NCI-H2171 (cell line): Measurements from ENCODE around the gene B4GALT5.
A peak's percentile ranks its signal among the peaks of the same experiment; 100 is the strongest.

Source experiments
- DNase-seq: peaks from one replicate; lab custom pipeline; 2025; lab: John Stamatoyannopoulos, UW

B4GALT5 gene

DNA sequence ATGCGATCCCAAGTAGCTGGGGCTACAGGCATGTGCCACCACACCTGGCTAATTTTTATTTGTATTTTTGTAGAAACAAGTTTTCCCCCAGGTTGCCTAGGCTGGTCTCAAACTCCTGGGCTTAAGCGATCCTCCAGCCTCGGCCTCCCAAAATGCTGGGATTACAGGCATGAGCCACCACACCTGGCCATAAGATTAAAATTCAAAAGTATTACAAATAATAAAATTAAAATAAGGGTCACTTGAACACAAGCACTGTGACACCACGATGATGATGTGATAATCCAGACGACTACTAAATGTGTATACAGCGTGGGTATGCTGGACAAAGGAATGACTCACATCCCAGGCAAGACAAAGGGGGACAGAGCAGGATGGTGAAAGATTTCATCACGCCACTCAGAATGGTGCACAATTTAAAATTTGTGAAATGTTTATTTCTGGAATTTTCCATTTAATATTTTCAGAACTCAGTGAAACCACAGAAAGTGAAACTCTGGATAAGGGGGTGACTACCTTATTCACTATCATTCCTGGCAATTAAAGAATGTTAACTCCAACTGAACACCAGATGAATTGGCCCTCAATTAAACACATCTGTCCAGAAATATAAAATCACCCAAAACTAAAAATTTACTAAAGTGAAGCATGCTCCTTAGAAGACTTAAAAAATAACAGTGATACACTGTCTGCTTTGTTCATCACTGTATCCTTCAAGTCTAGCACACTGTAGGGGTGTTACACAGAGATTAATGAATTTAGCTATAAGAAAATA, 13.1 kb downstream of the B4GALT5 start:
- DNase-seq = no peak

DNA sequence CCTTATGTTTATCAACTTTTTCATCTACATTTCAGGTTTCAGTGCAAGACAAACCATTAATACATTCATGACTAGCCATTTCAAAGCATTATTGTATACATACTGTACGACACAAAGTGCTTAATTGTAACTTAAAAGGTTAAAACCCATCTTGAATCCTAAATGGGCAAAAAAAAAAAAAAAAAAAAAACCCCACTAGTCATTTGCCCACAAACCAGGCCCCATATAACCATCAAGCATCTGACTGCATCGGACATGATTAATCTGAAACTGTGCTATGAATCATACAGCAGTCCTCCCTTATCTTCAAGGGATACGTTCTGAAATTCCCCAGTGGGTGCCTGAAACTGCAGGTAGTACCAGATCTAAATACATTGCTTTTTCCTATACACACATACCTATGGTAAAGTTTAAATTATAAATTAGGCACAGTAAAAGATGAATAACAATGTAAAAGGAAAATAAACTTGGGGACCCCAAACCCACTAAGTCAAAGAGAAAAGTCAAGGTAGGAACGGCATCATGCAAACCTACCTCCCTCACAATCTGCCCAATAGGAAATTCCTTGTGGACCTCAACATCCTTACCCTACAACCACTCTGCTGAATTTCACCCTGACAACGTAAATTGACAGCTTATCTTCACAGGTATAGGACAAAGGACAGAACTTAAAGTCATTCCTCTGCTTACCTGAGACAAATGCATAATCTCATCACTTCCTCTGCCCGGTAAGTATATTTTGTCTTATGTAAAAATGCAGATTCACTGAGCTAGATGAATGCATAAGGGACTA, 14.3 kb downstream of the B4GALT5 start:
- no peak for DNase-seq

DNA sequence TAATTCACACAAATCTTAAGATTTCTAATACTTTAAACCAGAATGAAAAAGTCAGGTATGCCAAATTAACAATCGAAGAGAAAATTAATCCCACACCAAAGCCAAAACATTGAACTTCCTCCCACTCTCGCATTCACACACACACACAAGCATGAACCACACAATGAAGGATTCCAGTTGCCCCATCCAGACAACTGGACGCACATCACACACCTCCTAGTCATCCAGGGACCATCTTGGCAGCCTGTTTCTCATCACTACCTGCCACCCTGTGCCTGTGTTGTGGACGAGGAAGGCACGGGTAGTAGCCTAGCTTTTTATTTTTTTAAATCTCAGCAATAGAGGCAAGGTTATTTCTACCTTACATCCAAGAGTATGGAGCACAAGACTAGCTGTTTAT, 15.2 kb downstream of the B4GALT5 start:
- DNase-seq = no peak

DNA sequence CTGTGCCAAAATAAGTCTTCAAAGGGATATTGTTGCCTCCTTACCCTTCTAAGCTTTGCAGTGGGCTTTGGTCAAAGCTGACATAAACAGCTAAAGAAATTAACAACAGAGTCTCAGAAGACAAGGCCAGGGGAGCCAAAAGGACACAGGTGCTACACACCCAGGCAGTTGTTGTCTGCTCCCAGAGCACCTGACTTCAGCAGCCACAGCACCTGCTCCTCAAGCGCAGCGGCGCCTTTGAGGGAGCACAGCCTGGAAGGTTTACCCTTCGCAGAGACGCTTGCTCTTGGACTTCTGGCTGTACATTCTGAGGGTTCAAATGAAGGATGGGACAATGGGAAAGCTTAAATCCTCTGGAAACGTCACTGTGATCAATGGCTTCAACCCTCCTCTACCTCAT, 16.6 kb downstream of the B4GALT5 start:
- peak; percentile 80 for DNase-seq

DNA sequence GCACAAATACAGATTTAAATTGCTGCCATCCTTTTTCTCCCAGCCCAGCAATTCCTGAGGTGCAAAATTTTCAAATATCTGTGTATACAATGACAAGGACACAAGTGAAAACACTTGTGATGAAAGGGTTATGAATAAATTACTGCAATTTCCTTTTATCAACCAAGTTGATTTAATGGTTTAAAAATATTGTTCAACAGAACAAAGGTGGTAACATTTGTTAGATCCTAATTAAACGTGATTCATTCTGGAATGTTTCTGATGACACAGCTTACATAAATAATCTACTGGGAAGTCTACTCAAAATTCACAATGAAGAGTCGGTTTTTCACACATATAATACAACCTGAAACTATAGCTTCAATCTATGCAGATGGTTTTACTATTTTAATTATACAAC, 17.1 kb downstream of the B4GALT5 start:
- no peak for DNase-seq

DNA sequence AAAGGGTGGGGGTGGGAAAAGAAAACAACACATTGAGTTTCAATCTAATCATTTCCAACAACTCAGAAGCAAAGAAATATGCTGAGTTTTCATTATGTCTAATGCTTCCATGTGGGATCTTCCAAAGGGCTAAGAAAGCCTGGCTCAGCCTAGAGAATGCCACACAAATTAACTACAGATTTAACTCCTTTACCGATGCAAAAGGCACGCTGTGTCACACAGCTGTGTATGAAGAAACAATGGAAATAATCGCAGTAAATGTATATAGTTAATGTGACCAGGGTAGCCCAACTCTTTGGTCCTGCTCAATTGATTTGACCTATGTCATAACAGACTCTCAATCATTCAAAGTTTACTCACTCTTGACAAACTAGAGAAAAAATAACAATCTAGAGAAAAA, 17.8 kb downstream of the B4GALT5 start:
- DNase-seq = no peak

DNA sequence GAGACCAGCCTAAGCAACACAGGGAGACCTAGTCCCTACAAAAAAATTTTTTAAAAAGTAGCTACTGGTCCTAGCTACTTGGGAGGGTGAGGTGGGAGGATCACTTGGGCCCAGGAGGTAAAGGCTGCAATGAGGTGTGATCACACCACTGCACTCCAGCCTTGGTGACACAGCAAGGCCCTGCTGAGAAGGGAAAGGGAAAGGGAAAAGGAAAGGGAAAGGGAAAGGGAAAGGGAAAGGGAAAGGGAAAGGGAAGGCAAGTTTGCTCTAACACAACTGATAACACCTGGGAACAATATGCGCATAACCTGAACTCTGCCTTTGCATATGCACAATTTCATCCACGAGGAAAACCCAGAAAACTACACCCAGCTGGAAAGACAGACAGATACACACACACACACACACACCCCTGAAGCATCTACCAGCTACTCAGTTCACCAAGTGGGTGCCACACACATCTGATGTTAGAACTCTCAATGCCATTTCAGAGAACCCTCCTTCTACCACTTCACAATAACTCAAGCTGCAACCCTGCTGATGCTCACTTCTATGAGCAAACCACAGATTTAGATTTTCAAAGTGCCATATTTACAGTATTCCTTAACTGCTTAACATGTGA, 19.1 kb downstream of the B4GALT5 start:
- DNase-seq = no peak

DNA sequence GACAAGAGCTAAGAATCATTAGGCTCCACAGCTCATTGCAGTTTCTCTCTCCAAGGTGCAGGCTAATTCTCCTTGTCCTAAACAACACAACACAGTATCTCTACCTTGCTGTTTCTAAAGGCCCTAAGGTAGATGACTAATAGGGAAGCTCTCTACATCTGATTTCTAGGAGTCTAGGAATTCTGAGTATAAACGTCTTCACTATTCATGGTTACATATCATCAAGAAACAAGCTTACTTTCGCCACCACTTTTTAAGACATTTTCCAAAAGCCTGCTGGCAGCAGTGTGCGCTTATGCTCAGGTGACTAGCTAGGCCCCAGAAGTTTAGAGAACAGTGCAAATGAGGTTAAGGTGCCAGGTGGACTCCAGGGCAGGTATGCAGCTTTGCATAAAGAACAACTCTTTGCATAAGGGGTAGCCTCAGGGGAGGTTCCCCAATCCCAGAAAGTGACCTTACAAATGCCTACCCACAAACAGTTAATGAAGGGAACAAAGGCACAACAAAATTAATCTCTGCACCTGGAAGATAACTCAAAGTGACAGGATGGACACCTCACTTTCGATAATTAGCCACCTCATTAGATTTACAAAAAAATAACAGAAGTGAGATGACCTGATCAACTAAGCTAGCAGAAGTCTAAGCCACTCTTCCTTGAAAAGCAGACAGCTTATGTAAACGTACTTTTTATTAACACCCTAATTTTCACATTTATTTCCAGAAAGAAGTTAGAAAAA, 20.1 kb downstream of the B4GALT5 start:
- DNase-seq = no peak

DNA sequence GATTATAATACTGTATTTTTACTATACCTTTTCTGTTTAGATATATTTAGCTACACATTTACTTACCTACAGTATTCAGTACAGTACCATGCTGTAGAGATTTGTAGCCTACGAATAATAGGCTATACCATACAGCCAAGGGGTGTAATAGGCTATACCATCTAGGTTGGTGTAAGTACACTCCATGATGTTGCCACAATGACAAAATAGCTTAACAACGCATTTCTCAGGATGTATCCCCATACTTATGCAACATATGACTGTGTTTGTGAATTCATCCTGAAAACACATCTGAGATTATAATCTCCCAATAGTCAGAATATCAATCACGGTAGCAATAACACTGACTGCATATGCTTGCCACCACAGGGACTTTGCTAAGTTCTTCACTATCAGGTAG, 20.7 kb downstream of the B4GALT5 start:
- DNase-seq = no peak

DNA sequence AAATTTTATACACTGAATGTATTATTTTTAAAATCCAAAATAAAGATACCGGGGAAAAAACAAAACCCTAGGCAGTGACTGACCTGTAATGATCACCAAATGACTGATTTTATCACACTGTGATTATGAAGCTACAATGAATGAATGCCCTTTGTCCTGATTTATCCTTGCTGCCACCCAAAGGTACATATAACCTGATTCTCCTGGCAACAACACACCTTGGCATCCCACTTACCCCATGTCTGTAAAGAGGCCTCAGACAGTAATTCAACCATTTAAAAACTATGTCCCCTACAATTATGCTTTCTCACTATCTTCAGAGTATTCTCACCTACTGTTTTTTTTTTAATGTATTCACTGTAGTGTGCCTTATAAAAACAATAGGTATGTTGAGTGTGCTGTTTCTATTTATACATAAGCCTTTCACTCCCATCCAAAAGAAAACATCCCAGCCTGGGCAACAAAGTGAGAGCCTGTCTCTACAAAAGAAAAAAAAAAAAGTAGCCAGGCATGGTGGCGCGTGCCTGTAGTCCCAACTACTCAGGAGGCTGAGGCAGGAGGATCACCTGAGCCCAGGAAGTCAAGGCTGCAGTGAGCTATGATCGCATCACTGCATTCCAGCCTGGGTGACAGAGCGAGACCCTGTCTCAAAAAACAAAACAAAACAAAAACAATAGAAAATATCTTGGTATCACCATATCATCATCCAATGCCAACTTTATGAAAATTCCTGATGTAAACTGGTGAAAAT, 21.7 kb downstream of the B4GALT5 start:
- DNase-seq = no peak

DNA sequence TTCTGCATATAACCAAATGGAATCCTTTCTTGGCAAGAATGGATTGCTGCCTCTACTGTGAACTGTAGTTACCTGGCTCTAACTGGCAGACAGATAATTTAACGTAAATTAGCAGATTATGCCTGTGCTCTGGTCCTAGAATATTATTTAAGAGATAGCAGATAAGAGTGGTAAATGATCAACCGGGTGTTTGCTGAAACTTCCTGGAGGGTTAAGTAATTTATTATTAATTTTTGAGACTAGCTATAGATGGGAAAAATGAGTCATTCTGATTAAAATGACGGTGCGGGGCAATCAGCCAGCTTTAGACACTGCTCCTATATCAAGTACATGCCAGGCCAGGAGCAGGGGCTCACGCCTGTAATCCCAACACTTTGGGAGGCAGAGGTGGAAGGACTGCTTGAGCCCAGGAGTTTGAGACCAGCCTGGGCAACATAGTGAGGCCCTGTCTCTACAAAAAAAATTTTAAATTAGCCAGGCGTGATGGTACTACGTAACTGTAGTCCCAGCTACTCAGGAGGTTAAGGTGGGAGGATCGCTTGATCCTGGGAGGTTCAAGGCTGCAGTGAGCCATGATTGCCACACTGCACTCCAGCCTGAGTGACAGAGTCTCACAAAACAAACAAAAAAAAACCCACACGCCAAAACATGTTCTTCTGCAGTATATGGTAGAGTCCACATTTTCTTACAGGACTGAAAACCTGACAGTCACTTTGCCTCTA, 22.6 kb downstream of the B4GALT5 start:
- no peak for DNase-seq

DNA sequence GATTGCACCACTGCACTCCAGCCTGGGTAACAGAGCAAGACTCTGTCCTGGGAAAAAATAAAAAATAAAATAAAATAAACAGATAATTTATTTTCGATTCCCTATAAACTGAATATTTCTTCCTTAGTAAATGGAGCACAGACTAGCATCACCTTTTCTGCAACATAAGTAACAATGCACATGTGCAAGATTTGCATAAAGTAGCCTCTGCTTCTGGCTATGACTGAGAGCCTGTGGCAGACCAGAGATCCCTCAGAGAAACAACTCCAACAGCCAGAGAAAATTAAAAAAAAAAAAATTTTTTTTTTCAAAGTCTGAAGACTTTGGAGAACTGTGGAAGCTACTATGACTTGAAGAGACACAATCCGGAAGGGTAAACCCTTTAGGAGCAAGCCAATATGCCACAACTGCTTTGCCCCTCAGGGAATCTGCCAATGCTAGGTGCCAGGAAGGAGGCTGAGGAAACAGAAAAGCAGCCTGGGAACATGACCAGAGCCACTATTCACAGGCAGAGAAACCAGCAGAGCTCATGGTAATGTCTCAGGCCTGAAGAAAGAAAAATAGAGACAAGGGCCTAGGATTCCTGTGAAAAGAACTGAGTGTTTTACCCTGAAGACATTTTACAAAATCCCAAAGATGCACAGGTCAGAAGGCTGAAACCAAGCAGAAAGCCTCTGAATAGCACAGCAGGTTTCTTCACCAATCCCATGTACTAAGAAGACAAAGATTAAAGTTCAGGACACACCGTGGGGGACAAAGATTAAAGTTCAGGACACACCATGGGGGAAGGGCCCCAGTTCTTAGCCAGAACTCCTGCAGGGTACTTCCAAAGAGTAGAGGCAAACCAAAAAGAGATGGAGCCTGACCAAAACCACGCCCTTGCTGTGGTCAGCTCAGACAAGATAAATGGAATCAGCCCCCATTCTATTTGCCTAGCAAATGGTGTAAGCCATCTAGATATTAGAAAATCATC, 25.8 kb downstream of the B4GALT5 start:
- no peak for DNase-seq

DNA sequence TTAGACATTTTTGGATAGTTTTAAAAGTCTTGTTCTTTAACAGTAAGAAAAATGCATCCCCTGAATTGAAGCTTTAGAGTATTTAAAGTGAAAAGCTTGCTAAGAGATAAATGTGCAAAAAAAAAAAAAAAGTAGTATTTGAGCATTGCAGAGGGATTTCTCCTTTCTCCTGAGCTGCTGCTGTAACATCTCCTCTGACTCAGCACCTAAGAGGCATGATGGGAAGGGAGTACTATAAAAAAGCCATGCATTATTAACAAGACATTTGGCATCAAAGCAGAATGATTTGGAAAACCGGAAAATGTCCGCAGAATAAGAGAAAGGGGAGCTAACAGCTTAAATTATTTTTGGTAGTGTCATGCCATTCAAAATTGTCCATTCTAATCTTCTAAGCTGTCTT, 27.9 kb downstream of the B4GALT5 start:
- DNase-seq = no peak

DNA sequence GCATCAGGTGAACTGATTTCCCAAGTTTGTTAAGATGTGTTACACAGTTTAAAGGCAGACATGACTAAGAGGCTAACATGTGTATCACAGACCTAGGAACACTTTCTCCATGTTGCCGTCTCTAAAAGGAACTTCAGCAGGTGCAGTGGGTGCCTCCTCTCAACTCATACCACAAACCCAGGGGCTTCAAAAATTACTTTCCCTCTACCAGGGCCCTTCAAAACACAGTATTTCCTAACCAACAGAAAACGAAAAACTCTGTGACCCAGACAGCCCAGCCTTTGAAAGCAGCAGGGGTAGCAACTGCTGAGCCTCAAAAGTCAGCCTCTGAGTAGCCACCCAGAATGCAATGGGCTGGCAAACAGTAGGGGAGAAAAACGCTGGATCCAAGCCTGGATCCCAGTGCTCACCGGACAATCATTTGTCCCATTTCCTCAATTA, 28.5 kb downstream of the B4GALT5 start:
- DNase-seq = no peak

DNA sequence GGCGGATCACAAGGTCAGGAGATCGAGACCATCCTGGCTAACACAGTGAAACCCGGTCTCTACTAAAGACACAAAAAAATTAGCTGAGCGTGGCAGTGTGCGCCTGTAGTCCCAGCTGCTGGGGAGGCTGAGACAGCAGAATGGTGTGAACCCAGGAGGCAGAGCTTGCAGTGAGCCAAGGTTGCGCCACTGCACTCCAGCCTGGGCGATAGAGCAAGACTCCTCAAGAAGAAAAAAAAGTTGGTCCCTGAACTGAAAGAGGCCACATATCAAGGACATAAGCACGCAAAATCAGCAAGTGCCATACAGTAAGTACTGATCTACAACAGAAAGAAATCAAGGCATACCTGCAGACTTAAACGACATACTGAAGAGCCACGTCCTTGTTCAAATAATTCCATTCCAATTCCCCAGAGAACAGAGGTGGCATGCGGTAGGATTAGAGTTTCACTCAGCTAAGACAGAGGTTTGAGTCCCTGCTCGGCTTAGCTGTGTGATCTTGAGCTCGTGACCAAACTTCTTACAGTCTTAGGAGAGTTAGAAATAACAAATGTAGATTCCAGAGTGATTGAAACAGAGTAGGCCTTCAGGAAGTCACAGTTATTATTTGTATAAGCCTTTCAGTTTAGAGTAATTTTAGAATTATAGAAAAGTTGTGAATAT, 29.2 kb downstream of the B4GALT5 start:
- DNase-seq = no peak

DNA sequence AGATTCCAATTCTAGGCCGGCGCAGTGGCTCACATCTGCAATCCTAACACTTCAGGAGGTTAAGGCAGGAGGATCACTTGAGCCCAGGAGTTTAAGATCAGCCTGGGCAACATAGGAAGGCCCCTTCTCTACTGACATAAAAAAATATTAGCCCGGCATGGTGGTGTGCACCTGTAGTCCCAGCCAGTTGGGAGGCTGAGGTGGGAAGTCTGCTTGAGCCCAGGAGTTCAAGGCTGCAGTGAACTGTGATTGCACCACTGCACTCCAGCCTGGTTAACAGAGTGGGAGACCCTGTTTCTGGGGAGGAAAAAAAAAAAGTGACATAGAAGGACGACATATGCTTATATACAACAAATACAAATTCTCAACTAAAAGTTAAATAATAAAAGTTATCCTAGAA, 30.9 kb downstream of the B4GALT5 start:
- DNase-seq = no peak

DNA sequence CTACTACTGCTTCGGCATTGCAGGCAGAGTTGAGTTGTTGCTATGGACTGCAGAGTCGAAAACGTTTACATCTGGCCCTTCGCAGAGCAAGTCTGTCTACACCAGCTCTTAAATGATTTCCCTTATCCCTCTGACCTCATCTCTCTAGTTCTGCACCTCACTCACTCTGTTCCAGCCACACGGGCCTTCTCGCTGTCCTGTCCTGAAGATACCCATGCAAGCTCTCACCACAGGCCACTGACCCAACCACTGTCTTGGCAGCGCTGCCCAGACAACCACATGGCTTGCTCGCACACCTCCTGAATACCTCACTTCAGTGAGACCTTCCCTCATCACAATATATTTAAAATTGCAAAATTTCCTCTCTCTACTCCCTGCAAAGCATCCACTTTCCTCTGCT, 31.4 kb downstream of the B4GALT5 start:
- no peak for DNase-seq

DNA sequence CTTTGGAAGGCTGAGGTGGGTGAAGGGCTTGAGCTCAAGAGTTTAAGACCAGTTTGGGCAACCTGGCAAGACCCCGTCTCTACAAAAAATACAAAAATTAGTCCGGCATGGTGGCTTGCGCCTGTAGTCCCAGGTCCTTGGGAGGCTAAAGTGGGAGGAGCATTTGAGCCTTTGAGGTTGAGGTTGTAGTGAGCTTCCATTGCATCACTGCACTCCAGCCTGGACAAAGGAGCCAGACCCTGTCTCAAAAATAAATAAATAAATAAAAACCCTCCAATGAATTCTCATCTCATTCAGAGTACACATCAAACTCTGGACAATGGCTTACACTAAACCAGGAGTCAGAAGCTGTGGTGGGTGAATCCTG, 31.8 kb downstream of the B4GALT5 start:
- no peak for DNase-seq

DNA sequence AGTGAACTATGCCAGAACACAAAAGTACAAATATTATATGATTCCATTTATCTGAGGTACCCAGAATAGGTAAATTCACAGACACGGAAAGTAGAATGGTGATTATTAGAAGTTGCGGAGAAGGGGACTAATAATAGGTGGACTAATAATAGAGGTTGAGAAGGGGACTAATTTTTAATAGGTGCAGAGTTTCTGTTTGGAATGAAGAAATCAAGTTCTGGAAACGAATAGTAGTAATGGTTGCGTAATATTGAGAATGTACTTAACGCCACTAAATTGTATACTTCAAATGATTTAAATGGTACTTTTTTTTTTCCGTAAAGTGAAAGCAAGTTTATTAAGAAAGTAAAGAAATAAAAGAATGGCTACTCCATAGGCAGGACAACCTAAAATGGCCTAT, 33.2 kb downstream of the B4GALT5 start:
- DNase-seq = no peak
